Activated CD8-positive, alpha-beta memory T cell treated with anti-CD3 and anti-CD28 coated beads for 48 hours (primary cell): Measurements from ENCODE around the gene FAS.

ENCODE experiments used
- DNase-seq, 3 experiments: peaks; one replicate each; pipeline ENCODE4 v3.0.0-alpha.2; 2020; ENCODE audit warnings: low read depth in 2 of 3, low spot score in 2 of 3

Gene FAS

GRCh38 chr10:89032141-89032891 is 41.7 kb downstream of the FAS start:
- DNase-seq: peak in 2 of 3 experiments; percentile 27 to 42

GRCh38 chr10:89035461-89035860 is 44.9 kb downstream of the FAS start:
- DNase-seq: no peak

- DNase-seq: no peak
Measured at GRCh38 chr10:89037096-89037495, 46.5 kb downstream of the FAS start.

- DNase-seq: no peak
Measured at GRCh38 chr10:89042562-89042961, 52.0 kb downstream of the FAS start.

GRCh38 chr10:89043052-89043451 is 52.5 kb downstream of the FAS start:
- no peak for DNase-seq

DNA sequence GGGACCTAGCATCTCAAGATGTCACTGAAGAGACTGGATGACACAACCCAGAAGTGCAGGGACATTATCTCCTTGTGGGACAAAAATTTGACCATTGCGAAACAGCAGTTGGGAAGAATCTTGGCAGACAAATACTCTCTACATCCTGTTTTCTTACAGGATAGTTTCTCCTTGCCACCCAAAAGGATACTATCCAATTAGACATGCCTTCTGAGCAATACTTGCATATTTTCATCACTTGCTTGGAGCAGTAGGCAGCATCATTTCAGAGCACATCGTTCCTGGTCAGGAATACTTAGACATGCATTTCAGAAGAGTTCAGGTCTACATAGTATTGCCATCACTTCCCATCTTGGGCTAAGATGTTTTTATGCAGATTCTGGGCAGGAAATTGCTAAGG is 56.8 kb downstream of the FAS start:
- DNase-seq: no peak

GRCh38 chr10:89051593-89051992 is 61.0 kb downstream of the FAS start:
- DNase-seq: no peak

DNA sequence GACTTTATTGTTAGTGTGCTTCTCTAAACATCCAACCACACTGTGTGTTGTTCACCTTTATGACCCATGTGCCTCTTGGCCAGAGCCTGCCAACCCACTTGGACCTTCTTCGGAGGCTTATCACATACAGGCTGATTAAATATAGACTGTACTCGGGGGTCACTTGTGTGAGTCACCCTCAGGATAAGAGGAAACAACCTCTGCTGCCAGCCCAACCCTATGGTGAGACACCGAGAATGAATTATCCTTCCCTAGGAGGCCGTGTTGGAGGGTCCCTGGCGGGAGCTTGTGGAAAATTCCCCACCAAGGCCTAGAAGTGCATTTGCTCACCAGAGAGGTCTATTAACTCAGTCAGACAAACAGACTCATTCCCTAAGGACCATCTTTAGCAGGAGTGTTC is 63.0 kb downstream of the FAS start:
- no peak for DNase-seq

DNA sequence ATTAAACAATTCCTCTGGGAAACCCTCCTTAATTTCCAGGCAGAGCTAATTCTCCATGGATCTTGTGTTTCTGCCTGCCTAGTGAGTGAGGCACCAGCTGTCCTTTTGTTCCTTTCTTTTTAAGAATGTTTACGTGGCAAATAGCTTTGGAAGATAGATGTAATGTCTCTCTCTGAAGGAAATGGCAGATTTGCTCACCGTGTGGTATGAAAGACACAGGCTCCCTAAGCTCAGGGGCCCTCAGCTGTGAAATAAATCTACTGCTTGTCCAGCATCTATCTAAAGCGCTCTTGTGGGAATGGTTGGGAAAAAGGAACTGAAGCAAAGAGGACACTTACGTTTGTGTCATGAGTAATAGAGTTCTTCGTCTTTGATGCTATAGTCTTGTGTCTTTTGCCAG is 64.6 kb downstream of the FAS start:
- DNase-seq: no peak

DNA sequence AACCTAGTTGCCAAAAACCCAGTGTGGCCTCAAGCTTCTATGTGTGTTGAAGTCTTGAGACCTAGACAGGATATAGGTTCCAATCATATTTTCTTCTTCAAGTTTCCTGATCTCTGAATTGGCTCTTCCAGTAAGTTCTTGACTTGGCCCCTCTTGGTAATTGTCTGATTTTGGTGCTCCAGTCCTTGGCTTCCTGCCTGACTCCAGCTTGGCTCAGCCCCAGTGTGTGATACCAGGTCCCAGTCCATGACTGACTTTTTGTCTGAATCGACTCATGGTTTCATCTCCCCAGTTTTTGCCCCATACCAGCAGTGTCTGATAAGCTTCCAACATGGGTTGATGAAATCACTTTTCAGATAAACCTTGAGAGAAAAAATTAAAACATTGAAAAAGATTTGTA is 72.3 kb downstream of the FAS start:
- DNase-seq: no peak

DNA sequence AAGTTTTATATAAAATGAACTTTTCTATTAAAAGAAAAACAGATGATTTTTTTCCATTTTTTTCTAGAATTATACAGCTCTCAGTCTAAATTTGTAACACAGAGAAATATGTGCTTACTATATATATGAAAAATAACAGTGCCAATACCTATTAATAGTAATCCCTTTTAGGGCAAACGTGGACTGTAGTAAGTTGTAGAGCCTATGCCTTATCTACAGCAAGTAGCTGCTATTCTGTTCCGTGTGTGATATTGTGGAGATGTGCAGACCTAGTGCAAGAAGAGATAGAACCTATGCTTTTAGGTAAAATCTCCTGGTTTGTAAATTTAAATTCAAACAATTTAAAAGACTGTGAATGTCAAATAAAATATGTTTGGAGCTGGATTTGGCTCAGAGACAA is 72.9 kb downstream of the FAS start:
- DNase-seq: no peak

DNA sequence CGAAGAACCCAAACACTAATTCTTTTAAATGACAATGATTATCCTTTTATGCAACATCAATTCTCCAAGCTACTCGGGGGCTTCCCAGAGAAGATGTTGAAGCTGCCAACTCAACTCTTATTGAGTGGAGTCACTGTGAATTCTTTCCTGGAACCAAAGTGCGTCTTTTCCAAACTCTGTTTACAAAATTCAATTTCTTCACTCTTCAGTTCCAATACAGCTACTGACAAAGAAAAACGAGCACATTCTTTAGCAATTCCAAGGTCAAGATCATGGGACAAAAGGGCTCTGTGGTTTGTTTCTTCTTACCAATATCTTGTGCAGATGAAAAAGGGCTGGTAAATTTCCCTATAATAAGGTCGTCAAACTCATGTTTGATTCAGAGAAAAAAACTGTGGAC is 74.2 kb downstream of the FAS start:
- no peak for DNase-seq
